Ovary (tissue), 9 donors: ENCODE data around the gene TAAR8. TPM values are rescaled to one million over a fixed set of nuclear protein-coding genes. Genes with fewer than 3 reads are reported as not detected.
"Not testable (repeated sequence)": the region's sequence is repeated elsewhere in the genome, so short reads cannot be mapped to it uniquely, and the experiment has no call there.

Experiments
- DNase-seq, 5 donors: peaks; one replicate each; pipeline ENCODE4 v3.0.0-alpha.2; 2019 to 2020
- H3K27ac ChIP-seq, 2 donors: fragments of 200-600 bp; one replicate each; pipeline versions ENCODE4 v1.5.1 to v1.8.0; 2019 to 2022
- H3K27me3 ChIP-seq: fragments of 200-600 bp; one replicate; pipeline ENCODE4 v1.8.0; 2022
- H3K36me3 ChIP-seq: fragments of 200-600 bp; sonication (generic); one replicate; pipeline ENCODE4 v1.5.1; 2019
- H3K4me1 ChIP-seq: one replicate; pipeline ENCODE4 v1.8.1; 2013; ENCODE audit warnings: mild to moderate bottlenecking, moderate library complexity; ENCODE audit not compliant: insufficient read depth
- H3K4me3 ChIP-seq: fragments of 200-600 bp; sonication (generic); one replicate; pipeline ENCODE4 v1.5.1; 2017
- H3K9me3 ChIP-seq, 2 donors: fragments of 200-600 bp in 1 of 2; sonication (generic) in 1 of 2; one replicate each; pipeline versions ENCODE4 v1.5.1 to v1.8.1; 2013 to 2019; ENCODE audit warnings: mild to moderate bottlenecking in 1 of 2, moderate library complexity in 1 of 2
- CTCF ChIP-seq, 3 donors: fragments of 450-650 bp in 2 of 3; fragments of 200-600 bp in 1 of 3; IDR thresholded peaks; one replicate each; pipeline versions ENCODE4 v1.5.1 to v1.8.0; 2016 to 2022; ENCODE audit warnings: antibody characterized with exemption in 3 of 3, mild to moderate bottlenecking in 1 of 3
- EP300 ChIP-seq: sonication (generic); formaldehyde crosslinking; IDR thresholded peaks from one replicate; pipeline ENCODE4 v1.6.1; 2017; ENCODE audit warnings: antibody characterized with exemption
- POLR2A ChIP-seq: fragments of 450-650 bp; IDR thresholded peaks from one replicate; pipeline ENCODE4 v1.6.1; 2017; ENCODE audit warnings: antibody characterized with exemption, mild to moderate bottlenecking, moderate library complexity
- WGBS, 3 donors: extraction: QIAGEN DNeasy Blood & Tissue Kit in 1 of 3; methylation state at CpG; one replicate each; pipeline versions ENCODE4 v1.1.5 to v1.1.7; 2013 to 2017; 5-methylcytosine and 5-hydroxymethylcytosine counted together
- intact Hi-C, 4 donors: fragments of 100-400 bp; cut with DNase I; formaldehyde crosslinking; loops; one replicate each; pipeline versions ENCODE4 v1.11.0 to v1.15.1; 2022 to 2023
- polyA plus RNA-seq, 2 donors: library from polyadenylated mRNA; stranded (reverse); fragments of 200-250 nt in 1 of 2; fragments of 350-450 nt in 1 of 2; fragmentation: Illumina TruSeq in 1 of 2; extraction: RNeasy Lipid Tissue Mini Kit (QIAGEN cat#74804) in 1 of 2; gene quantifications; one replicate each; pipeline ENCODE4 v1.2.3, GENCODE V29; 2013 to 2014
- small RNA-seq: library from RNA; depleted of rRNA; stranded (forward); fragments of <200 nt; gene quantifications from one replicate; pipeline ENCODE3, GENCODE V24; 2016
- total RNA-seq, 7 donors: library from RNA; depleted of rRNA in 2 of 7; stranded (reverse); fragments of >200 nt in 2 of 7; fragmentation: NEBNext Ultra II Directional in 3 of 7; extraction: Animal tissue kit (Norgen Biotek cat#: 25700) in 3 of 7; gene quantifications; one replicate each; pipeline versions ENCODE4 v1.1.0 to v1.2.4, GENCODE V29; 2016 to 2023
- donor health status: DM: no; HTN: no; CAD: no; lungs with moderate emphysema.
- donor health status: DM: no; HTN: no; CAD: no.
- donor health status: Bipolar disorder and iron deficiency.
- donor health status: DM: yes; HTN: yes; CAD: no.
- donor health status: DM: no; HTN: no; CAD: no.
- donor health status: DM: yes; HTN: yes; CAD: no.

The TAAR8 gene
- total and polyA plus RNA-seq, 9 donors: not detected

GRCh38 chr6:132592855-132593254 is 40.4 kb downstream of the TAAR8 start:
- Histone ChIP-seq H3K4me3 (no peak overlapping the region), H3K9me3 (no peaks in the 10 kb centered on the region), H3K27me3 (no peaks in the 10 kb centered on the region), H3K4me1 (no peaks in the 10 kb centered on the region), H3K27ac (no peak overlapping the region), H3K36me3 (no peaks in the 10 kb centered on the region)
- intact Hi-C loops: no loop called here
- DNase-seq: no peak
- TF ChIP-seq EP300 (no peak), POLR2A (no peak), CTCF (IDR thresholded peaks at IDR 0.05) (no peak)
- 85 to 95% (median 87%) methylated on average over 2 of the region's 2 CpGs for WGBS, 3 donors

GRCh38 chr6:132596201-132596600 is 43.7 kb downstream of the TAAR8 start:
- intact Hi-C loops: no loop called here
- DNase-seq: no peak
- 80 to 94% (median 86%) methylated on average over 6 of the region's 6 CpGs for WGBS, 3 donors
- no peaks in the 10 kb centered on the region for H3K4me1 ChIP-seq
- H3K27me3 ChIP-seq: no peaks in the 10 kb centered on the region
- TF ChIP-seq POLR2A (no peak), EP300 (no peak), CTCF (IDR thresholded peaks at IDR 0.05) (no peak)
- no peak overlapping the region for H3K4me3 ChIP-seq
- no peaks in the 10 kb centered on the region for H3K36me3 ChIP-seq
- H3K27ac ChIP-seq: no peak overlapping the region
- no peaks in the 10 kb centered on the region for H3K9me3 ChIP-seq

- intact Hi-C loops: no loop called here
- 55 to 71% (median 59%) methylated on average over 3 of the region's 3 CpGs for WGBS, 3 donors
- no peak for DNase-seq
- Histone ChIP-seq H3K36me3 (no peaks in the 10 kb centered on the region), H3K4me1 (no peaks in the 10 kb centered on the region), H3K27ac (no peak overlapping the region), H3K4me3 (no peak overlapping the region), H3K27me3 (no peaks in the 10 kb centered on the region), H3K9me3 (no peaks in the 10 kb centered on the region)
- TF ChIP-seq CTCF (IDR thresholded peaks at IDR 0.05) (no peak), POLR2A (no peak), EP300 (no peak)
Measured at GRCh38 chr6:132598473-132598872, 46.0 kb downstream of the TAAR8 start.

- DNase-seq: not testable (repeated sequence)
Measured at GRCh38 chr6:132600900-132601299, 48.4 kb downstream of the TAAR8 start.

More at GRCh38 chr6:132600900-132601299, 48.4 kb downstream of the TAAR8 start:
- intact Hi-C loops, H3K4me3 ChIP-seq, H3K9me3 ChIP-seq, H3K4me1 ChIP-seq, H3K27ac ChIP-seq, H3K27me3 ChIP-seq, H3K36me3 ChIP-seq: not testable (repeated sequence)

Small RNA genes within 50 kb of the gene (small RNA-seq; reads per million reads assigned to genes)
- not detected for gene TAAR7P

Other genes with a start within 250 kb of the TAAR8 start
- 1 to 10 TPM in 3 of 7 donors, under 1 TPM in 4; 0.36 to 1.8 (median 0.77) TPM for gene MOXD1, start 151.2 kb upstream of the TAAR8 start, total RNA-seq
- gene MOXD1, start 151.2 kb upstream of the TAAR8 start, polyA plus RNA-seq: 1 to 10 TPM in 1 of 2 donors, under 1 TPM in 1; 0.31 to 4.2 TPM
- gene STX7, start 39.6 kb upstream of the TAAR8 start, total RNA-seq: 10 to 100 TPM; 23.4 to 51.5 (median 44.0) TPM
- gene STX7, start 39.6 kb upstream of the TAAR8 start, polyA plus RNA-seq: 10 to 100 TPM; 21.3 to 57.2 TPM
- not detected for gene TAAR9, start 14.4 kb upstream of the TAAR8 start, total RNA-seq
- not detected for gene TAAR9, start 14.4 kb upstream of the TAAR8 start, polyA plus RNA-seq
- not detected for gene TAAR6, start 17.6 kb downstream of the TAAR8 start, total RNA-seq
- not detected for gene TAAR6, start 17.6 kb downstream of the TAAR8 start, polyA plus RNA-seq
- not detected for gene TAAR5, start 37.1 kb downstream of the TAAR8 start, total RNA-seq
- not detected for gene TAAR5, start 37.1 kb downstream of the TAAR8 start, polyA plus RNA-seq
- gene TAAR2, start 71.6 kb downstream of the TAAR8 start, total RNA-seq: not detected
- not detected for gene TAAR2, start 71.6 kb downstream of the TAAR8 start, polyA plus RNA-seq
- gene TAAR1, start 106.5 kb downstream of the TAAR8 start, total RNA-seq: under 1 TPM in 1 of 7 donors, not detected in 6; 0.28 TPM
- not detected for gene TAAR1, start 106.5 kb downstream of the TAAR8 start, polyA plus RNA-seq
- 1 to 10 TPM in 4 of 7 donors, under 1 TPM in 2, not detected in 1; 0.28 to 5.0 (median 1.3) TPM for gene VNN1, start 161.4 kb downstream of the TAAR8 start, total RNA-seq
- gene VNN1, start 161.4 kb downstream of the TAAR8 start, polyA plus RNA-seq: 1 to 10 TPM in 1 of 2 donors, under 1 TPM in 1; 0.34 to 1.2 TPM
- 1 to 10 TPM in 4 of 7 donors, under 1 TPM in 3; 0.59 to 4.9 (median 1.4) TPM for gene VNN2, start 205.2 kb downstream of the TAAR8 start, total RNA-seq
- 1 to 10 TPM; 1.0 to 7.2 TPM for gene VNN2, start 205.2 kb downstream of the TAAR8 start, polyA plus RNA-seq
- 10 to 100 TPM in 3 of 7 donors, 1 to 10 TPM in 4; 3.2 to 10.9 (median 9.7) TPM for gene SLC18B1, start 246.0 kb downstream of the TAAR8 start, total RNA-seq
- 10 to 100 TPM in 1 of 2 donors, 1 to 10 TPM in 1; 6.5 to 15.2 TPM for gene SLC18B1, start 246.0 kb downstream of the TAAR8 start, polyA plus RNA-seq